K562 (cell line): ENCODE results near the gene BRF1. TPM values are rescaled to one million over a fixed set of nuclear protein-coding genes. Genes with fewer than 3 reads are reported as not detected.
"Not testable (repeated sequence)": the region's sequence is repeated elsewhere in the genome, so short reads cannot be mapped to it uniquely, and the experiment has no call there.

Experiments used
- ATAC-seq: fragments of 200-7000 bp; cut with Tn5 transposase; 3 replicates; pipeline ENCODE4 v1.9.1; 2020; ENCODE audit warnings: moderate library complexity
- BruUV-seq: library from RNA; stranded (reverse); fragments of 400-500 nt; replicated peaks from 2 replicates; lab custom pipeline; 2021; lab: Mats Ljungman, UMichigan
- CTCF ChIA-PET: fragments of 300-600 bp; formaldehyde crosslinking; extraction: SDS; loops from one replicate; lab custom pipeline; 2021; ENCODE audit warnings: low intra/inter-chr PET ratio; lab: Yijun Ruan, JAX
- POLR2A ChIA-PET: fragments of 300-600, 350-650 bp; sonication (Branson Sonifier 250); formaldehyde crosslinking; extraction: SDS; loops from one replicate; lab custom pipeline; 2021; ENCODE audit warnings: antibody characterized with exemption, inconsistent platforms; lab: Yijun Ruan, JAX
- DNase-seq, 4 experiments: peaks; one replicate each; pipeline versions ENCODE4 v3.0.0 to v3.0.0-alpha.2; 2011 to 2018; ENCODE audit warnings: low spot score in 3 of 4, mixed read lengths in 3 of 4; ENCODE audit errors: extremely low read depth in 1 of 4
- FAIRE-seq: peaks from 2 replicates; lab custom pipeline; 2011; peaks lifted over from hg19 to GRCh38; lab: Jason Lieb, UNC
- H2AFZ ChIP-seq: 2 replicates; pipeline ENCODE4 v1.6.0; 2011; ENCODE audit warnings: low read depth, low read length, control low read depth, inconsistent platforms
- H3K27ac ChIP-seq: fragments of 200-600 bp; 3 replicates; pipeline ENCODE4 v1.8.0; 2011; ENCODE audit warnings: low read depth, mild to moderate bottlenecking, control low read depth, inconsistent platforms, low read length, moderate library complexity, mixed read lengths; ENCODE audit errors: extremely low read depth
- H3K27me3 ChIP-seq, 2 experiments: fragments of 300-600 bp in 1 of 2; 2 replicates in 1 of 2; 3 replicates in 1 of 2; pipeline versions ENCODE4 v1.6.0 to v1.8.0; 2011; ENCODE audit warnings: inconsistent platforms in 2 of 2, low read length in 2 of 2, mild to moderate bottlenecking in 1 of 2, mixed read lengths in 1 of 2, moderate library complexity in 1 of 2; ENCODE audit not compliant: control insufficient read depth in 2 of 2, insufficient read depth in 2 of 2
- H3K36me3 ChIP-seq: fragments of 300-600 bp; 3 replicates; pipeline ENCODE4 v1.8.0; 2011; ENCODE audit warnings: mild to moderate bottlenecking, low read length, inconsistent platforms; ENCODE audit not compliant: control insufficient read depth, insufficient read depth
- H3K4me1 ChIP-seq, 2 experiments: fragments of 200-600 bp in 1 of 2; replicated peaks in 1 of 2; 2 replicates in 1 of 2; 3 replicates in 1 of 2; pipeline versions ENCODE4 v1.5.1 to v1.8.0; 2011; ENCODE audit warnings: inconsistent platforms in 2 of 2, low read length in 2 of 2, mild to moderate bottlenecking in 1 of 2, mixed read lengths in 1 of 2, moderate library complexity in 1 of 2; ENCODE audit not compliant: control insufficient read depth in 2 of 2, insufficient read depth in 2 of 2
- H3K4me2 ChIP-seq: 2 replicates; pipeline ENCODE4 v1.6.1; 2011; ENCODE audit warnings: low read length, control low read depth, inconsistent platforms, mixed read lengths; ENCODE audit not compliant: insufficient read depth
- H3K4me3 ChIP-seq: fragments of 200-600 bp; sonication (generic), shearing (Covaris generic); 2 replicates; pipeline ENCODE4 v1.5.1; 2016; ENCODE audit warnings: control low read depth, inconsistent platforms
- H3K79me2 ChIP-seq: fragments of 200-600 bp; 3 replicates; pipeline ENCODE4 v1.8.0; 2011; ENCODE audit warnings: low read length, inconsistent platforms; ENCODE audit not compliant: control insufficient read depth, insufficient read depth
- H3K9ac ChIP-seq, 2 experiments: 2 replicates each; pipeline versions ENCODE4 v1.6.0 to v1.6.1; 2011; ENCODE audit warnings: low read depth in 2 of 2, low read length in 2 of 2, control low read depth in 1 of 2, inconsistent platforms in 1 of 2, mild to moderate bottlenecking in 1 of 2, mixed read lengths in 1 of 2; ENCODE audit not compliant: insufficient read depth in 1 of 2
- H3K9me1 ChIP-seq: one replicate; pipeline ENCODE4 v1.6.0; 2011; ENCODE audit warnings: inconsistent platforms, mild to moderate bottlenecking, low read length, moderate library complexity; ENCODE audit not compliant: control insufficient read depth, insufficient read depth
- H3K9me3 ChIP-seq: replicated peaks from 2 replicates; pipeline ENCODE4 v1.5.1; 2011; ENCODE audit warnings: low read depth, low read length, inconsistent platforms; ENCODE audit not compliant: control insufficient read depth, insufficient read depth
- H4K20me1 ChIP-seq: replicated peaks from 2 replicates; pipeline ENCODE4 v1.6.1; 2011; ENCODE audit warnings: low read length, inconsistent platforms, mixed read lengths; ENCODE audit not compliant: control insufficient read depth, insufficient read depth
- MAX ChIP-seq: sonication (generic); formaldehyde crosslinking; IDR thresholded peaks from 2 replicates; pipeline ENCODE4 v1.9.0; 2022; ENCODE audit warnings: mild to moderate bottlenecking, missing genetic modification reagents
- RUNX1 ChIP-seq: sonication (generic); IDR thresholded peaks from 2 replicates; pipeline ENCODE4 v1.6.1; 2016; ENCODE audit warnings: antibody characterized with exemption, low read depth
- ZNF121 ChIP-seq: sonication (generic); formaldehyde crosslinking; conservative IDR thresholded peaks from 2 replicates; pipeline ENCODE4 v1.8.0; 2022; ENCODE audit warnings: missing genetic modification reagents
- WGBS: fragments of 100-300 bp; shearing (Covaris generic); methylation state at CpG from one replicate; pipeline ENCODE4 v1.1.6; 2016; ENCODE audit warnings: low coverage, mixed read lengths; ENCODE audit not compliant: insufficient coverage; ENCODE audit errors: missing lambda C conversion rate; 5-methylcytosine and 5-hydroxymethylcytosine counted together
- in situ Hi-C: fragments of 300-500 bp; cut with MboI; formaldehyde crosslinking; loops from 4 replicates; pipeline ENCODE4 v1.15.0; 2018; ENCODE audit warnings: inconsistent platforms, mixed read lengths
- intact Hi-C: fragments of 100-400 bp; cut with micrococcal nuclease; formaldehyde crosslinking; loops from 2 replicates; pipeline ENCODE4 v1.14.2; 2022
- polyA plus RNA-seq, 8 experiments: library from polyadenylated mRNA; depleted of rRNA in 4 of 8; stranded (reverse) in 5 of 8; unstranded in 3 of 8; fragments of >200 nt; fragmentation: Nextera tagmentation in 2 of 8; fragmentation: Illumina TruSeq in 1 of 8; extraction: Ambion mirVana in 2 of 8; extraction: Trizol in 1 of 8; gene quantifications; 2 replicates each; pipeline versions ENCODE4 v1.2.1 to v1.2.3, GENCODE V29; 2011 to 2014; ENCODE audit warnings: inconsistent platforms in 1 of 8, missing spikeins in 1 of 8
- total RNA-seq, 7 experiments: library from RNA; depleted of rRNA in 6 of 7; stranded (reverse); fragments of >200 nt in 6 of 7; fragmentation: Illumina TruSeq in 2 of 7; extraction: Trizol in 2 of 7; gene quantifications; 2 replicates each; pipeline versions ENCODE4 v1.2.1 to v1.2.3, GENCODE V29; 2011 to 2021; ENCODE audit warnings: low replicate concordance in 1 of 7

The BRF1 gene
- total and polyA plus RNA-seq, 9 of the 15 experiments (the other 6 are each of a cell fraction or from before 2014, with no cell fraction given): 0.14 to 24.6 (median 8.2) TPM

- BruUV-seq, CTCF ChIA-PET, H3K27me3 ChIP-seq, ATAC-seq, H3K27ac ChIP-seq, H2AFZ ChIP-seq, H4K20me1 ChIP-seq, FAIRE-seq, DNase-seq, H3K36me3 ChIP-seq, H3K4me3 ChIP-seq, H3K9me1 ChIP-seq, H3K4me2 ChIP-seq, H3K9me3 ChIP-seq, intact Hi-C loops, H3K9ac ChIP-seq: not testable (repeated sequence)
- Histone ChIP-seq H3K79me2 (peaks cover 21% of the 10 kb centered on the region), H3K4me1 (peaks cover 0 to 28% of the 10 kb centered on the region in 2 experiments; a peak in 3 of 5 replicates)
- POLR2A ChIA-PET: interaction anchor here (0.6 to 1.1 kb wide), 4 partner anchors 8 to 63 kb away, joined by 3 to 4 read pairs (median 4); partner anchors contain the start of gene BRF1
- in situ Hi-C loops: loop anchor here (10.0 kb wide), 1 partner anchor 194 kb away; no protein-coding TSS in a partner anchor
- WGBS: 68% methylated on average over 3 of the region's 6 CpGs
- peak; percentile 49 for TF ChIP-seq ZNF121 (CRISPR knock-in tag)
These were observed 11.9 kb downstream of the BRF1 start for GRCh38 chr14:105288936-105289335.

- ATAC-seq: peak; percentile 54; the same call in 1 of the 3 replicates
- WGBS: 73% methylated on average over 15 of the region's 24 CpGs
- CTCF ChIA-PET: no interaction called here
These were observed 13.3 kb downstream of the BRF1 start for GRCh38 chr14:105287249-105288102.

More at GRCh38 chr14:105287249-105288102, 13.3 kb downstream of the BRF1 start:
- intact Hi-C loops (no loop called here), in situ Hi-C loops (loop anchor here (10.0 kb wide), 1 partner anchor 193 kb away; no protein-coding TSS in a partner anchor)
- POLR2A ChIA-PET: no interaction called here
- Histone ChIP-seq H3K4me3 (no peak overlapping the region), H3K79me2 (peaks cover 9% of the 10 kb centered on the region), H3K4me2 (no peak overlapping the region), H2AFZ (no peak overlapping the region)
- no peak for DNase-seq
- BruUV-seq: no TSS peak
- no peak for TF ChIP-seq RUNX1
- no peak for TF ChIP-seq MAX (CRISPR knock-in tag)
- TF ChIP-seq, all 486 proteins: peak for 0
- peak overlapping the region in 1 of 2 experiments; percentile 26; a peak in 1 of 4 replicates for H3K9ac ChIP-seq
- no peaks in the 10 kb centered on the region; the same call in 1 of the 2 replicates for H4K20me1 ChIP-seq
- no peaks in the 10 kb centered on the region for H3K9me1 ChIP-seq
- H3K4me1 ChIP-seq: peaks cover 0 to 15% of the 10 kb centered on the region in 2 experiments; a peak in 3 of 5 replicates
- no peak for FAIRE-seq
- no peaks in the 10 kb centered on the region for H3K36me3 ChIP-seq
- no peaks in the 10 kb centered on the region for H3K9me3 ChIP-seq
- no peaks in the 10 kb centered on the region for H3K27me3 ChIP-seq
- no peak overlapping the region for H3K27ac ChIP-seq
